HG02981 (cell line): ENCODE data around the gene LILRB1.
"Not testable (repeated sequence)": the region's sequence is repeated elsewhere in the genome, so short reads cannot be mapped to it uniquely, and the experiment has no call there.

ENCODE experiments used
- ATAC-seq: cut with Tn5 transposase; IDR thresholded peaks from one replicate; pipeline ENCODE4 v1.9.1; 2021; ENCODE audit warnings: mild to moderate bottlenecking, moderate library complexity; ENCODE audit not compliant: unreplicated experiment

Gene LILRB1

DNA sequence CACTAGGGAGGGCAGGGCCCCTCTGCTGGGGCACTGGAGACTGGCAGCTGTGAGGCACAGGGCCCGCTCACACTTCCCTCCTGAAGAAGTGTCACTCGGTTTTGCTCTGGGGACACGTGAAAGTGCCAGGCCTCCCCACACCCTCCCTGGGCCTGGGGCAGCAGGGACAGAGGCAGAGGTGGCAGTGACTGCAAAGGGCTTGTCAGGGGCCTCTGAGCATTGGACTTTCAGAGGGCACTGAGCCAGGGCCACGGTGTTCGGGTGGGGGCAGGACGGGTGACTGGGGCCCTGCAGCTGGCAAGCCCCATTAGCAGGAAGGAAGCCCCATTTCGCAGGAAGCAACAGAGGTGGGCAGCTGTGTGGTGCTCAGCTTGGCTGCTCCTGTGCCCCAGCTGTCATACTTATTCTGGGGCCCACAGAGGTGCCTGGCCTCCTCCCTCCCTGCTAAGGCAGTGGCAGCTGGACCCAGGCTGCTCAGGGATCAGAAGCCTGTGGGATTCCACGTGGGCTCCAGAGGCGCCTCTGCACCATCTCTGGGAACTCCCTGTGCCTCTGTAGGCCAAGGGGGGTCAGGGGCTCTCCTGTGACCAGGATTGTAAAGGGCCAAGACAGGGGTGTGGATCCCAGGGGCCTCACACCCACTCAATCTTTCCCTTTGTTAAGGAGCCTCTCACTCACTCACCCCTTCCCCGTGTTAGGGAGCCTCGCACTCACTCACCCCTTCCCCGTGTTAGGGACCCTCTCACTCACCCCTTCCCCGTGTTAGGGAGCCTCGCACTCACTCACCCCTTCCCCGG is 5.2 kb upstream of the LILRB1 start:
- ATAC-seq, result not testable (repeated sequence)

DNA sequence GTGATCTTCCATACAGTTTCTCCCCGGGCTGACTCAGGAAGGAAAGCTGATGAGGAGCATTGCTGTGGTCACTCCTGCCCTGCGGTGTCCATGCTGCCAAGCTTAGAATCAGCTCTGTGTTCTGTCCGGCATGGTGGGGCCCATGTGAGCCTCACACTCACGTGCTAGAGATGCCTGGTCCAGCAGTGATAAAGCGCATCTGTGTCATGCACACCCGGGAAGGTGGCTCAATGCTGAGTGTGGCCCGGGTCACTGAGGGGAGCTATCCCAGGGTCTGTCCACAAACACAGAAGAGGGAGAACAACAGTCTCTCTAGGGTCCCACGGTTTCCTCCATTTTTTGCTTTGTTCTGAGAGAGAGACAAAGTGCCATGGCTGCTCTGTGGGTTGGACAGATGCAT is 3.5 kb upstream of the LILRB1 start:
- ATAC-seq, result no peak

DNA sequence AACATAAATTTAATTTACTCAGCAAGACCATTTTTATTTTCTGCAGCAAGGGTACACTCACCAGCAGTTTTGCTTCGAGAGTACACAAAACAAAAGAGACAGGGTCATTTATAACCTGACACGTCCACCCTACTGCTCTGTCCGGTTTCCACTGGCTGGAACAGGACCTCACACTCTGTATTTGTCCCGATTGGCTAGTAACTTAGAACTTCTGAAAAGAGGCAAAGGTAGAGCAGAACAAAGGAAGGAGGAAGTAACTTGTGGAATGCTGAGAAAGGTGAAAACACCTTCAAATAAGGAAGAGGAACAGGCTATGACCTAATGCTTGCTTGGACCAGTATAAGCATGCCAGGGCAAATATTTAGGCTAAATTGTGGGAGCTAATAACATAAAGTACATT is 2.4 kb upstream of the LILRB1 start:
- not testable (repeated sequence) for ATAC-seq

DNA sequence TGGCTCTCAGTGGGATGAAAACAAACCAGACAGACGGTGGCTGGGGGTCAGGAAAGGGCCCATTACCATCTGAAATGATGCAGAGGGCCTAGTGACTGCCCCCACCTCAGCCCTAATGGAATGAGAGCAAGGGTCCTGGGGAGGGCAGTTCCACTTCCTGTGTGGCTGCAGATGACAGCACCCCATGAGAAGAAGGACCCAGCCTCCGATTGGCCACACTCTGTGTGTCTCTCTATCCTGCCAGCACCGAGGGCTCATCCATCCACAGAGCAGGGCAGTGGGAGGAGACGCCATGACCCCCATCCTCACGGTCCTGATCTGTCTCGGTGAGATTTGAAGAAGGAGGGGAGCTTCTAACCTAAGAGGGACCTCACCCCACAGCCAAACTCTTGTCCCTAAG is 498 bp downstream of the LILRB1 start:
- ATAC-seq, result no peak

DNA sequence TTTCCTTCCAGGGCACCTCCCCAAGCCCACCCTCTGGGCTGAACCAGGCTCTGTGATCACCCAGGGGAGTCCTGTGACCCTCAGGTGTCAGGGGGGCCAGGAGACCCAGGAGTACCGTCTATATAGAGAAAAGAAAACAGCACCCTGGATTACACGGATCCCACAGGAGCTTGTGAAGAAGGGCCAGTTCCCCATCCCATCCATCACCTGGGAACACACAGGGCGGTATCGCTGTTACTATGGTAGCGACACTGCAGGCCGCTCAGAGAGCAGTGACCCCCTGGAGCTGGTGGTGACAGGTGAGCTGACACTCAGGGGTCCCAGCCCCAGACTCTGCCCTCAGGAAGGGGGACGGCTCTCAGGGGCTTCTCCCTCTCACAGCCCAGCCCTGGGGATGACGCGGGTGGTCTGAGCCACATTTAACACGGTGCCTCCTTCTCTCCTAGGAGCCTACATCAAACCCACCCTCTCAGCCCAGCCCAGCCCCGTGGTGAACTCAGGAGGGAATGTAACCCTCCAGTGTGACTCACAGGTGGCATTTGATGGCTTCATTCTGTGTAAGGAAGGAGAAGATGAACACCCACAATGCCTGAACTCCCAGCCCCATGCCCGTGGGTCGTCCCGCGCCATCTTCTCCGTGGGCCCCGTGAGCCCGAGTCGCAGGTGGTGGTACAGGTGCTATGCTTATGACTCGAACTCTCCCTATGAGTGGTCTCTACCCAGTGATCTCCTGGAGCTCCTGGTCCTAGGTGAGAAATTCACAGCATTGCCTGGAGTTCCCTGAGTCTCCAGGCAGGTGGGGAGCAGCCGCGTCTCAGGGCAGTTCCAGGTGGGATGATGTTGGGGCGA is 1.4 kb downstream of the LILRB1 start:
- not testable (repeated sequence) for ATAC-seq

DNA sequence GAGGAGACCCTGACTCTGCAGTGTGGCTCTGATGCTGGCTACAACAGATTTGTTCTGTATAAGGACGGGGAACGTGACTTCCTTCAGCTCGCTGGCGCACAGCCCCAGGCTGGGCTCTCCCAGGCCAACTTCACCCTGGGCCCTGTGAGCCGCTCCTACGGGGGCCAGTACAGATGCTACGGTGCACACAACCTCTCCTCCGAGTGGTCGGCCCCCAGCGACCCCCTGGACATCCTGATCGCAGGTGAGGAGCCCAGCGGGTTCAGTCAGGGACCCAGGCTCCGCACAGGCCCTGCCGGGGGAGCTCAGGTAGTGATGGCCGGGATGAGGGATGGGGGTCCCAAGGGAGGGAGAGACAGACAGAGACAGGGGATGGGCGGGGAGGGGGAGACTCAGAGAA is 2.2 kb downstream of the LILRB1 start:
- ATAC-seq, result not testable (repeated sequence)

DNA sequence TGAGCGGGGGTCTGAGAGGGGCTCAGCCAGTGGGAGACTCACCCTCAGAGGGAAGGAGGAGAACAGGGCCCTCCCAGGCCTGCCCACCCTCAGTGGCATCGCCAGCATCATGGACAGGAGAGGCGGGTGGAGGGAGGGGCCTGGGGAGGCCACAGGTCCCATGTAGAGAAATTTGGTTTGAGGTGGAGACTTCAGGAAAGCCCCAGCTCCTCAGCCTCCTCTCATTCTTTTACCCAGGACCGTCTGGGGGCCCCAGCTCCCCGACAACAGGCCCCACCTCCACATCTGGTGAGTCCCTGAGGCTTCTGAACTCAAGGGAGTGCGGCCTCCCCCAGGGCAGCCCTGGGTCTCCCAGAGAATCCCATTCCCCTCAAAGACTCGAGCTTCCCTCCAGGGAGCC is 3.1 kb downstream of the LILRB1 start:
- no peak for ATAC-seq

DNA sequence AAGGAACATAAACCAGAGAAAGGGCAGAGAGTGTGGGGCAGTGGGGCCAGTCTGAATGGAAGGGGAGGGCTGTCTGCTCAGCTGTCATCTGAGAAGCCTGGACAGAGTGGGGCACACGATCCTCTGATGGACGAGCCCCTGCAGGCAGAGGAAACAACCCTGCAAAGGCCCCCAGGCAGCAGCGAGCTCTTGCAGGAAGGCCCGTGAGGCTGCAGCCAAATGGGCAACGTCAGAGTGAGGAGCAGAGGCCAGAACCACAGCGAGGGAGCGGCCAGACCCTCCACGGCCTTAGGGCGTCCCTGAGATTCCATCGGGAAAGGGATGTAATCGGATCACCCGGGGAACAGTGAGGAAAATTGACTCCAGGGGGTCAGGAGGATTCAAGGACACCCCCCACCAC is 5.8 kb downstream of the LILRB1 start:
- not testable (repeated sequence) for ATAC-seq

DNA sequence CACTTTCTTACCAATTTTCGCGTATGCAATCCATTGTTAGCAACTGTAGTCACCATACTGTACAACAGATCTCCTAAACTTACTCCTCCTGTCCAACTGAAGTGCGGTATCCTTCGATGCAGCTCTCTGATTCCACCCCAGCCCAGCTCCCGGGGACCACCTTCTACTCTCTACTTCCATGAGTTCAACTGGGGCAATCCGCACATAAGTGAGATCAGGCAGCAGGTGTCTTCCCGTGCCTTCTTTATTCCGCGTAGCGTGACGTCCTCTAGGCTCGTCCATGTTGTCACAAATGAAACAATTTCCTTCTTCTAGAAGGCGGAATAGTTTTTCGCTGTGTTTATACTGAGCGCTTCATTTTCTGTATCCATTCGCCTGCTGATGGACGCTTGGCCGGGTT is 8.4 kb downstream of the LILRB1 start:
- ATAC-seq, result no peak

DNA sequence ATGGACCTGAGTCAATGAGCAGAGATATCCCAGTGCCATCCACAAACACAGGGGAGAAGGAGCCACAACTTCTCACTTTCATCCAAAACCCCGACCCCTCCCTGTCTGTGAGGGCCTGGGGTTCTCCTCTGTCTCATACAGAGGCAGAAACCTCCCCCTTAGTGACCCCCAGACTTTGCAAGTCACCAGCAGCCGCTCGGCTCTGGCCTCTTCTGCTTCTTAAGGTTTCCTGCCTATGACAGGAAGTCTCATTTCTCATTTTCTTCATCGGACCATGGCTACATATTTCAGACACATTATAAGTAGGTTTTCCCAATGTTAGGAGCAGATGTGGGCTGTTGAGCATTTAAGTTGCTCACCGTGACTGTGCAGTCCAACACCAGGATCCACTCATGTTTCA is 12.7 kb downstream of the LILRB1 start:
- not testable (repeated sequence) for ATAC-seq

DNA sequence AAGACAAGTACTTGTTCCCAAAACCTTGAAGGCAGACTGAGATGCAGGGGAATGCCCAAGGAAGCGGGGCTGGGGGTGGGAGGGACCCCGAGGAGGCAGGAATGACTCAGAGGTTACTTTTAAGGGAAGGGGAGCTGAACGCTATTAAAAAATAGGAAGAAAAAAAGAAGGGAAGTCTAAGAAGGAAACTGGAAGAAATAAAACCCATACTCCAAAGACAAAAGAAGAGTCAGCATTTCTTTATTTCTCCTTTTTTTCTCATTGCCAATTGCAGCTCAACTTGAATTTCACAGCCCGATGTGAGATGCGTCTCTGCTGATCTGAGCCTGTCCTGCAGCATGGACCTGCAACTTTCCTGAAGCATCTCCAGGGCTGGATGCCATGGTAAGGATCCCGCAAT is 13.3 kb downstream of the LILRB1 start:
- ATAC-seq, result not testable (repeated sequence)

DNA sequence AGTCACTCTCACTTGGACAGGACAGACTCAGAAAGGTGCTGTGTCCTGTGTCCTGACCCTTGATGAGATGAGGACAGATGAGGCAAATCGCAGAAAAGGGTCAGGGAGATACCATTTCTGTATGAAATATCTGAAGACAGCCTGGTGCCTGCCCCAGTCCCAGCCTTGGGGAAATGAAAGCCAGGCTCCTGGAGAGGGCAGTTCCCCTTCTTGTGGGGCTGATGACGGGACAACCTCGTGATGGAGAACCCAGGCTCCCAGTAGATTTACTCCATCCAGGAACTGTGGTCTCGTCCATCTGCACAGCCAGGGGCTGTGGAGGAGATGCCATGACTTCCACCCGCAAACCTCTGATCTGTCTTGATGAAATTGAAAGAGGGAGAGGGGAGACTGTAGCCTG is 13.8 kb downstream of the LILRB1 start:
- ATAC-seq, result no peak

DNA sequence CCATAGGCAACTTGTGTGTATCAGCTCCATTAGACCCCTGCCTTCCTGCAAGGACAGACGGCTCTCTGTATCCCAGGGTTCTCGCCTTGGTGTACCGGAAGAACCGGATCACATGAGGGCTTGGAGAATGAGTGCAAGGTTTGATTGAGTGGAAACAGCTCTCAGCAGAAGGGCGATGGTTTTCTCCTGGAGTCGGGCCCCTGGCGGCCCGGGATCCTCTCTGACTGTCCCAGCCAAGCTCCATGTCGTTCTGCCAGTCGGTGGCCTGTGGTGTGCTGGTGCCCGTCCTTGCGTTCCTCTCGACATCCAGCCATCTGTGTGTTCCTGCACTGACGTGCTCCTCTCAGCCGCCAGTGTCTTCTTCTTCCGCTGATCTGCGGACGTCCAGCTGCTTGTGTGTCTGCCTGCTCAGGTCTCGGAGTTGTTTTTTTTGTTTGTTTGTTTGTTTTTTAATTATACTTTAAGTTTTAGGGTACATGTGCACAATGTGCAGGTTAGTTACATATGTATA is 16.1 kb downstream of the LILRB1 start:
- no peak for ATAC-seq

DNA sequence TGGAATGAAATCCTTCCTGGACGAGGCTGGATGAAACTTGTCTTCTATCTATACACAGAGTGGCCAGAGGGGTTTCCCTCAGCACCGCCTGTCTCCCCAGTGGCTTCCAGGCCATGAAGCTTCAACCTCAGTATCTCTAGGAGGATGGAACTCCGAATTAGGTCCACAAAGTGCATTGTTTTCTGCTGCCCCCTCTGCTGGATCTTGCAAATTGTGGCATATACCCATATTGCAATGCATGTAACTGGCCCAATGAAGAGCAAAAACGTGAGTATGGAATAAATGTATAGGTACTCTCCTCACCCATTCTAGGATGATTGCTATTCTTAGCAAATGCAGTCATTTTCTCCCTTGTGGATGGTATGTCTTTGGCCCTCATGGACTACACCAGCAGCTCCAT is 17.8 kb downstream of the LILRB1 start:
- no peak for ATAC-seq

DNA sequence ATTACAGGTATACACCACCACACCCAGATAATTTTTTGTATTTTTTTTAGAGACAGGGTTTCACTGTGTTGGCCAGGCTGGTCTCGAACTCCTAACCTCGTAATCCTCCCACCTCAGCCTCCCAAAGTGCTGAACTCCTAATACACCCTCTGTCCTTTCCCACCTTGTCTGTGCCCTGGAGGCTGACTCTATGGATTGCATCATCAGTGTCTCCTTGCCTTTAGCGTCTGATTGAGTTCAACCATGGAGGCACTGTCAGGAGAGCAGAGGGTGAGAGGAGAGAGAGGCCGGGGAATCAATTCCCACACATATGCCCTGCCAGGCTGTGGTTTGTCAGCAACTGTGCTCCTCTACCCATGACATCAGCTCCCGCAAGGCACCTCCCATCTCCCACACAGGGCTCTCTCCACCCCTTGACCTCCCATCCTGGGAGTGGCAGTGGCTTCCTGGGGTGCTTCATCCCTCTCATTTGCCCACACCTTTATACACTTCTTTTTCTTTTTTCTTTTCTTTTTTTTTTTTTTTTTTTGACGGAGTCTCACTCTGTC is 19.9 kb downstream of the LILRB1 start:
- no peak for ATAC-seq

DNA sequence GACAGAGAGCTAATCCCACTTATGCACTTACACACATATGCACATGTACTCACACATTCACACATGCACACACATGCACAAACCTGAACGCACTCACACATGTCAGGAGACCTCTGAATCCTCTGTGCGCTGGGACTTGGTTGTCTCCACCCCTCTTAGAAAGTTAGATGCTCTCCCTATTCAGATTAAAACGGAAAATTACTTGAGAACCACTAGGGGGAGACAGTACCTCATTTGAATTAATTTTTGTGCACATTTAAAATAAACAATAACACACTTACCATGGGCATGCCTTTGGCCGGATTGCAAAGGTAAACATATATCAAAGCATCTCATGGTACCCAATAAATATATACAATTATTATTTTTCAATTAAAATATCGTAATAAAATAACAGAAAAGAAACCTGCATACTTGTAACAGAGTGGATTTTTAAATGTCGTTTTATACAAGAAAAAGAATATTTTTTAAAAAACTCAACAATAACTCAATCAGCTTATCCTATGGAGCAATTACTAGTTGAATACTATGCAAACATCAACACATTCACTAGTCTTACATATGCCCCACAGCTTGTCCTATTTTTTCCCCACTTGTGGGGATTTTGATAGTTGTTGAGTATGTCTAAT is 23.0 kb downstream of the LILRB1 start:
- ATAC-seq, result no peak

DNA sequence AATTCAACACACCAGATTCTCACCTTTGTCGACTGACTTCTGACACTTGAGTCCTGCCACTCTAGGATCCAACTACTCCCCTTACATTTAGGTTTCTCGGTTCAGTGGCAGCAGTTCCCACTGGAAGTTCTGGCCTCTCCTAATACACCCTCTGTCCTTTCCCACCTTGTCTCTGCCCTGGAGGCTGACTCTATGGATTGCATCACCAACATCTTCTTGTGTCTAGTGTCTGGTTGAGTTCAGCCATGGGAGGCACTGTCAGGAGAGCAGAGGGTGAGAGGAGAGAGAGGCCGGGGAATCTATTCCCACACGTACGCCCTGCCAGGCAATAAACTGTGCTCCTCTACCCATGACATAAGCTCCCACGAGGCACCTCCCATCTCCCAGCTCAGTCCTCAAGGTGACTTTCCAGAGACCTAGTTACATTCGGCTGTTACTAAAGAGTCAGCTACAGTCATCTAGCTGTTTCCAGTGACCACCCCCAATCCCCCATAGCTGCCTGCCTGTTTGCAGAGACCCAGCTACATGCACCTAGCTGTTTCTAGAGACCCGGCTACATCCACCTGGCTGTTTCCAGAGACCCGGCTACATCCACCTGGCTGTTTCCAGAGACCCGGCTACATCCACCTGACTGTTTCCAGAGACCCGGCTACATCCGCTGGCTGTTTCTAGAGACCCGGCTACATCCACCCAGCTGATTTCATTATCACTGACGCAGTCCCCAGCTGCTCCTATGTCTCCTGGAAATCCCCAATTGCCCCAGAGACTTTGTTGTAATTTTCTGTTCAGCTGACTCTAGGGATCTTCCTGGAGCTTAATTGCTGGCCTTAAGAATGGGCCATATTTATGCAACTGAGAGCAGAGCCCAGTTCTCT is 24.4 kb downstream of the LILRB1 start:
- no peak for ATAC-seq

DNA sequence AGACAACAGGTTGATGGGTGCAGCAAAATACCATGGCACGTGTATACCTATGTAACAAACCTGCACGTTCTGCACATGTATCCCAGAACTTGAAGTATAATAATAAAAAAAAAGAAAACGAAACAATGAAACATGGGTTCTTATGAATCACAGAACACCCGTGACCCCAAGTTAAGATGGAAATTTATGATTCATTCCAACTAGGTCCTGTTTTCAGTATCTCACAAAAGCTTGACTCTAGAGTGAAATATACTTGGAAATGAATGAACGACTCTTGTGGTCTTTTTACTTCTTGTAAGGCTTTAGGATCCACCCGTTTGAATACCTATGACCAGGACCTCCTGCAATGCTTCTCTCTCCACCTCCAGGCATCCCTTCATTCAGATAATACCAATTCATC is 29.0 kb downstream of the LILRB1 start:
- no peak for ATAC-seq

DNA sequence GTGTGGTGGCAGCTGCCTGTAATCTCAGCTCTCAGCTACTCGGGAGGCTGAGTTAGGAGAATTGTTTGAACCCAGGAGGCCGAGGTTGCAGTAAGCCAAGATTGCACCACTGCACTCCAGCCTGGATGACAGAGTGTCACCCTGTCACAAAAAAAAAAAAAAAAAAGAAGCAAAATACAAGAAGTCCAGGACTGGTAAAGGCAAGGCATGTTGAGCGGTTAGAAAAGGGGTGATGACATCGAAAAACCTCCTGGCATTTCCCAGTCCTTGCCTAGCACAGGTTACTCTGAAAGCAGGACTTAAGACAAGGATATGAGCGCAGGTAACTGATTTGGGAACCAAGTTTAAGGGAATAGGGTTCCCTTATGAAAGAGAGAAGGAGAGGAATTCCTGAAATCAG is 30.0 kb downstream of the LILRB1 start:
- no peak for ATAC-seq

DNA sequence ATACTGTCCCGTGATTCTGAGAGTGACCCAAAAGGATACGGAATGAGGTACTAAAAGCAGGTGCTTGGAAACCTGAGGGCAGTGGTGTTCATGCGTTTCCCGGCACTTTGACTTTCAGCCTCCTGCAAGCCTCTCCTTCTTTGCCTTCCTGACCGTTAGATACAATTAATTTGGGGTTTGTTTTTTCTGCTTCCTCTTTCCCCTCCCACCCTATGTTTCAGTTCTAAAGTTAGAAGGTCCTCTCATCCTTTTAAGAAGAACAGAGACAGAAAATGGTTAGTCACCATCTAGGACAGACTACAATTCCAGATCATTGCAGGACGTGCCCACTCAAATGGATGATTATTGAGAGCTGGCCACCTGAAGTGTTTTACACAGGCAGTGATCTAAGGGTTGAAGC is 30.7 kb downstream of the LILRB1 start:
- ATAC-seq, result no peak
